ENCODE measurements around the gene CCDC183. TPM values are rescaled to one million over a fixed set of nuclear protein-coding genes. Genes with fewer than 3 reads are reported as not detected.
"Not testable (repeated sequence)": the region's sequence is repeated elsewhere in the genome, so short reads cannot be mapped to it uniquely, and the experiment has no call there.

CCDC183 gene
- total RNA-seq, 1 donor = 0.43 TPM

- H3K4me3 ChIP-seq (ENCODE audit: low read depth, low read length) = no peak overlapping the region
- no peak for TF ChIP-seq CTCF (IDR thresholded peaks at IDR 0.05; ENCODE audit: insufficient read depth, low read depth, low read length)
- DNase-seq (ENCODE audit: low read depth) = no peak
Observed at GRCh38 chr9:136751244-136751643, 44.9 kb upstream of the CCDC183 start.

GRCh38 chr9:136751814-136752213 lies 44.3 kb upstream of the CCDC183 start:
- DNase-seq (ENCODE audit: low read depth) = no peak
- no peak for TF ChIP-seq CTCF (IDR thresholded peaks at IDR 0.05; ENCODE audit: insufficient read depth, low read depth, low read length)
- no peak overlapping the region for H3K4me3 ChIP-seq (ENCODE audit: low read depth, low read length)

- DNase-seq (ENCODE audit: low read depth) = no peak
- H3K4me3 ChIP-seq (ENCODE audit: low read depth, low read length) = no peak overlapping the region
- TF ChIP-seq CTCF (IDR thresholded peaks at IDR 0.05; ENCODE audit: insufficient read depth, low read depth, low read length) = no peak
Observed at GRCh38 chr9:136753371-136754058, 42.6 kb upstream of the CCDC183 start.

- H3K4me3 ChIP-seq (ENCODE audit: low read depth, low read length) = no peak overlapping the region
- no peak for DNase-seq (ENCODE audit: low read depth)
- no peak for TF ChIP-seq CTCF (IDR thresholded peaks at IDR 0.05; ENCODE audit: insufficient read depth, low read depth, low read length)
Observed at GRCh38 chr9:136754059-136754572, 42.0 kb upstream of the CCDC183 start.

- no peak for TF ChIP-seq CTCF (IDR thresholded peaks at IDR 0.05; ENCODE audit: insufficient read depth, low read depth, low read length)
- no peak overlapping the region for H3K4me3 ChIP-seq (ENCODE audit: low read depth, low read length)
- DNase-seq (ENCODE audit: low read depth) = no peak
Observed at GRCh38 chr9:136754626-136755301, 41.4 kb upstream of the CCDC183 start.

GRCh38 chr9:136755302-136756133 lies 40.6 kb upstream of the CCDC183 start:
- not testable (repeated sequence) for H3K4me3 ChIP-seq (ENCODE audit: low read depth, low read length); DNase-seq (ENCODE audit: low read depth)

- H3K4me3 ChIP-seq (ENCODE audit: low read depth, low read length) = no peak overlapping the region
- TF ChIP-seq CTCF (IDR thresholded peaks at IDR 0.05; ENCODE audit: insufficient read depth, low read depth, low read length) = no peak
- DNase-seq (ENCODE audit: low read depth) = no peak
Observed at GRCh38 chr9:136756134-136756438, 40.1 kb upstream of the CCDC183 start.
